Measurements from ENCODE around the gene AIFM2.
"Not testable (repeated sequence)": the region's sequence is repeated elsewhere in the genome, so short reads cannot be mapped to it uniquely, and the experiment has no call there.

AIFM2 gene

DNA sequence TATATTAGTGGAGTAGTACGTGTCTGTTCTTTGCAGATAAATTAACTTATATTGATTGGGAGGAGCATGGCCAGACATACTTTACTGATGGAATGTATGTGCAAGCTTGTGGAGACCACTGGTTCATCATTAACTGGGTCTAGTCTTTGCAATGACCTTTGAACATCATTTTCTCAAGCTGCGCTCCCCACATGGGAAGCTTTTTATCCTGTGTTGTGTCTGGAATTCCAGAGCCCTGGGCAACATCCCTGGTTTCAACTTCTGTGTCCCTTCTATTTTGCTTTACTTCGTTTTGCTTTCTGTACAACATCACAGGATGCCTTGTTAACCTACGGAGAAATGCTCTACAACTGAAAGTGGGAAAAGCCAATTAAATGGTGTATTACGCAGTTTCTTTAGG lies 41.7 kb downstream of the AIFM2 start:
- peak; percentile 59 for DNase-seq (ENCODE audit: low spot score)

DNA sequence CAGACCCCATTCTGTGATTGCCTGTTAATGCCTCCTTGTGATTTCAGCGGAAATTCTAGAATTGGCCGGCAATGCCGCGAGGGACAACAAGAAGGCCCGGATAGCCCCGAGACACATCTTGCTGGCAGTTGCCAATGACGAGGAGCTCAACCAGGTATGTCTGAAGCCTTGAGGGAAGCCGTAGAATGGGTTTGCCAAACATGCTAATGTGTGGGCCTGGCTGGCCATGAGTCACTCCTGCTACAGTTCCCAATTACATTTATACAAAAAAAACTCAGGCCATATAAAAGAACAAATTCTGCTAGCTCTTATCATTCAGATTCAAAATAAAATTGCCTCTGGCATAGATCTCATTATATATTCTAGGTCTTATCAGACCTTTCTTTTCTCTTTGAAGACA lies 42.6 kb downstream of the AIFM2 start:
- peak; percentile 17 for DNase-seq (ENCODE audit: low spot score)

DNA sequence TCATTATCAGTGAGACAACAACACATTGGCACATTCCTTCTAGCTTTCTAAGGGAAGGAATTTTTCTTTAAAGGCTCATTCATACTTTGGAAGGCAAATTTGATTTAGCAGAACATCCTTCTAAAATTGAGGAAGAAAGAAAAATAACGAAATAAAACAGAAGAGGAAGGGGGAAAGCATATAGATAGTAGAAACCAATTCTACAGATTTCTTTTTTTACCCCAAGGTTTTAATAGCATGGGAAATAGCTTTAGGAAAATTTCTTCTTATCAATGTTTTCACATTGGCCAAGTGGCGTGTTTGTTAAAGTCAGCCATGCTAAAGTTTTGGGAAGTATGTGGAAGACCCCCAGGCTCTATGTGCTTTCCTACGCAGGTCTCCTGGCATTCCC lies 44.3 kb downstream of the AIFM2 start:
- DNase-seq (ENCODE audit: low spot score): no peak

- no peak for DNase-seq (ENCODE audit: low spot score)
Observed at GRCh38 chr10:70087616-70088307, 44.9 kb downstream of the AIFM2 start.

DNA sequence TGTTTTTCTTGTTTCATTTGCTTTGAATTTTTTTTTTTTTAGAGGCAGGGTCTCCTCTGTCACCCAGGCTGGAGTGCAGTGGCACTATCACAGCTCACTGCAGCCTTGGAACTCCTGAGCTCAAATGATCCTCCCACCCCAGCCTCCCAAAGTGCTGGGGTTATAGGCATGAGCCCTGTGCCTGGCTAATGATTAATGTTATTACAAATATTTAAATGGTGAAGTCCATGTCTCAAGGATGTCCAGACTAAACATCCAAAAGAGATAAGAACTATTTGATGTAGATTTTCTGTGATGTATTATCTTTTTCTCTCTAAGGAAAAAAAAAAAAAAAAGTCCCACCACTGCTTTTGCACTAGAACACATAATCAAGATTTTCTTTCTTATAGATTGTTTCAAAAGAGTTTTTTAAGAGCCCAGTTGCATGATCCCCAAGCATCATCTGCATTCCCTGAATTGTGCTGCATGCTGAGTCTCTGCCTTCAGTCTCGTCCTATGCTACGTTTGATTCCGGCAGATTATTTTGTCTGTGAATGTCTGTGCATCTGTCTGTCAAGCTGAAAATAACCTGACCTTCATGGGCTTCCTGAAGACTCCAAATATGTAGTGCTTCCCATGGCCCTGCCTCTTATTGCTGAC lies 46.5 kb downstream of the AIFM2 start:
- DNase-seq (ENCODE audit: low spot score): no peak

GRCh38 chr10:70084189-70084588 lies 48.4 kb downstream of the AIFM2 start:
- DNase-seq (ENCODE audit: low spot score): no peak

- DNase-seq (ENCODE audit: low spot score): not testable (repeated sequence)
Observed at GRCh38 chr10:70080789-70081188, 51.8 kb downstream of the AIFM2 start.

GRCh38 chr10:70078937-70079336 lies 53.7 kb downstream of the AIFM2 start:
- no peak for DNase-seq (ENCODE audit: low spot score)

DNA sequence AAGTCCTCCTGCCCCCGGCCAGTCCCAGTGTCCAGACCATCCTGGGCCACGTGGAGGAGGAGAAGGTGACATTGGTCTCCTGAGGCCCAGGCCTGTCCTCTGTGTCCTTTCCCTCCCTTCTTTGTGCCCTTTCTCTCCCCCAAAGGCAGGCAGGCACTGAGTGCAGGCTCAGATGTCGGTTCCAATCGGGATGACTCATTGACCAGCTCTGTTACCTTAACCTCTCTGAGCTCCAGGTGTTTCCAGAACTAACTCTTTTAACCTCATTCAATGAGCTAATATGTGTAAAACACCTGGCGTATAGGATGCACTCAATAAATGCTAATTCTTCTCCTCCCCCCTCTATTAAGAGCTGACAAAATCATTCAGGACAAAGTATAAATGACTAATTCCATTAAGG lies 54.3 kb downstream of the AIFM2 start:
- DNase-seq (ENCODE audit: low spot score): peak; percentile 27

DNA sequence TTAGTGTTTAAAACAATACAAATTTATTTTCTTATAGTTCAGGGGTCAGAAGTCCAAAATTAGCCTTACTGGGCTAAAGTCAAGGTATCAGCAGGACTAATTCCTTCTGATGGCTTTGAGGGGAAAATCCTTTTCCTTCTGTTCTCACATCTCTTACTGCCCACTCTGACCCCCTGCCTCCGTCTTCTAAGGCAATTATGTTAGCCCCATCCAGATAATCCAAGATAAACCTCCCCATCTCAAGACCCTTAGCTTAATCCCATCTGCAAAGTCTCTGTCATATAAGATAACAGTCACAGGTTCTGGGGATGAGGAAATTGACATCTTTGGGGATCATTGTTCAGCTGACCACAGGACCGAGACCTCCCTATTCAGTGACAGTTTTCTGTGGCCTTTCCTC lies 57.7 kb downstream of the AIFM2 start:
- no peak for DNase-seq (ENCODE audit: low spot score)

GRCh38 chr10:70074165-70074564 lies 58.5 kb downstream of the AIFM2 start:
- no peak for DNase-seq (ENCODE audit: low spot score)

- no peak for DNase-seq (ENCODE audit: low spot score)
Observed at GRCh38 chr10:70070834-70071233, 61.8 kb downstream of the AIFM2 start.

DNA sequence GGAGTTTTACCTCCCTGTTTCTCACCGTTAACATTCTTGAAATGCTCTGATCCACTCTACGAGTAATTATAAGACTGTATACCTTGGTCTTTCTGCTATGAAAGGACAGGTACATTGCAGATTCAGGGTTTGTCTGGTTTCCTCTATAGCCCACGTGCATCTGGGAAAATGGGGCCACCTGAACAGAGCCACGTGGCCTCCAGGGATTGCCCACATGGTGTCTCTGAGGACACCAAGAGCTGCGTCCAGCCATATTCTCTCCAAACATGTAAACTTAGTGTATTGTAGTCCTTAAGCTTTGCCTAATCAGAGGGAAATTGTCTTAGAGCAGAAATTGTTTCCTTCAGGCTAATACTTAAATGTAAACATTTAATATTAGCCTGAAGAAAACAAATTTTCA lies 63.3 kb downstream of the AIFM2 start:
- no peak for DNase-seq (ENCODE audit: low spot score)

GRCh38 chr10:70068925-70069324 lies 63.7 kb downstream of the AIFM2 start:
- no peak for DNase-seq (ENCODE audit: low spot score)

- no peak for DNase-seq (ENCODE audit: low spot score)
Observed at GRCh38 chr10:70067586-70067985, 65.0 kb downstream of the AIFM2 start.

GRCh38 chr10:70066190-70066589 lies 66.4 kb downstream of the AIFM2 start:
- DNase-seq (ENCODE audit: low spot score): no peak

DNA sequence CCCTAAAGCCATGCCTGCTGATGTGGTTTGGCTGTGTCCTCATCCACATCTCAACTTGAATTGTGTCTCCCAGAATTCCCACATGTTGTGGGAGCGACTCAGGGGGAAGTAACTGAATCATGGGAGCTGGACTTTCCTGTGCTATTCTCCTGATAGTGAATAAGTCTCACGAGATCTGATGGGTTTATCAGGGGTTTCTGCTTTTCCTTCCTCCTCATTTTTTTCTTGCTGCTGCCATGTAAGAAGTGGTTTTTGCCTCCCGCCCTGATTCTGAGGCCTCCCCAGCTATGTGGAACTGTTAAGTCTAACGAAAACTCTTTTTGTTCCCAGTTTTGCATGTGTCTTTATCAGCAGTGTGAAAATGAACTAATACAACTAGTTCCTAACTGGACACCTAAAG lies 68.1 kb downstream of the AIFM2 start:
- DNase-seq (ENCODE audit: low spot score): no peak

GRCh38 chr10:70063418-70064098 lies 69.1 kb downstream of the AIFM2 start:
- DNase-seq (ENCODE audit: low spot score): no peak

Measured in SW480 (cell line).